Astrocyte (in vitro differentiated cells and primary cell): ENCODE measurements around the gene CCDC74A.
"Not testable (repeated sequence)": the region's sequence is repeated elsewhere in the genome, so short reads cannot be mapped to it uniquely, and the experiment has no call there.

Experiments
- CTCF ChIP-seq: IDR thresholded peaks from 2 replicates; pipeline ENCODE4 v1.5.1; 2011; ENCODE audit warnings: low read depth, mild to moderate bottlenecking, inconsistent platforms, low read length, moderate library complexity; ENCODE audit not compliant: insufficient read depth
- EZH2 ChIP-seq: IDR thresholded peaks from 2 replicates; pipeline ENCODE4 v1.6.1; 2012; ENCODE audit warnings: mild to moderate bottlenecking, low read length, inconsistent platforms; ENCODE audit not compliant: insufficient read depth

- TF ChIP-seq CTCF, EZH2: not testable (repeated sequence)
Observed at GRCh38 chr2:131486201-131486902, 41.3 kb upstream of the CCDC74A start.
